ENCODE results near the gene SLC48A1. TPM values are rescaled to one million over a fixed set of nuclear protein-coding genes. Genes with fewer than 3 reads are reported as not detected.

SLC48A1 gene
- total and polyA plus RNA-seq, 4 donors = 6.1 to 15.4 (median 9.3) TPM

- Histone ChIP-seq H3K27ac (ENCODE audit: low read depth in 1 of 2, low read length in 2 of 2) (no peak overlapping the region), H3K4me1 (ENCODE audit: control insufficient read depth in 4 of 4, insufficient read depth in 4 of 4, low read length in 3 of 4) (peaks cover 0 to 4% (median 0%) of the 10 kb centered on the region in 4 donors), H3K9ac (ENCODE audit: low read depth in 1 of 2, low read length in 2 of 2) (no peak overlapping the region), H3K4me3 (ENCODE audit: low read depth in 1 of 3, low read length in 3 of 3) (no peak overlapping the region), H3K9me3 (ENCODE audit: control insufficient read depth in 4 of 4, low read length in 3 of 4) (no peaks in the 10 kb centered on the region), H3K27me3 (ENCODE audit: control insufficient read depth in 4 of 4, insufficient read depth in 4 of 4, low read length in 3 of 4) (no peaks in the 10 kb centered on the region), H3K36me3 (ENCODE audit: control insufficient read depth in 4 of 4, insufficient read depth in 3 of 4, low read depth in 1 of 4, low read length in 3 of 4) (no peaks in the 10 kb centered on the region)
- DNase-seq (ENCODE audit: low spot score) = no peak
- TF ChIP-seq NR2F2 (IDR thresholded peaks at IDR 0.05) (no peak), TAF1 (conservative IDR thresholded peaks at IDR 0.05) (no peak), REST (IDR thresholded peaks at IDR 0.05) (no peak), FOXA2 (IDR thresholded peaks at IDR 0.05) (no peak), HNF4A (conservative IDR thresholded peaks at IDR 0.05) (no peak), RXRA (IDR thresholded peaks at IDR 0.05) (no peak), SP1 (IDR thresholded peaks at IDR 0.05) (no peak), JUND (IDR thresholded peaks at IDR 0.05) (no peak), RAD21 (IDR thresholded peaks at IDR 0.05) (no peak), YY1 (IDR thresholded peaks at IDR 0.05) (no peak), EGR1 (IDR thresholded peaks at IDR 0.05; ENCODE audit: low read depth in 2 of 2) (no peak), ZBTB33 (IDR thresholded peaks at IDR 0.05) (no peak), HNF4G (IDR thresholded peaks at IDR 0.05) (no peak), FOXA1 (IDR thresholded peaks at IDR 0.05) (no peak), ATF3 (IDR thresholded peaks at IDR 0.05) (no peak), CTCF (IDR thresholded peaks at IDR 0.05; ENCODE audit: low read depth, low read length, missing input control) (no peak), MAX (IDR thresholded peaks at IDR 0.05) (no peak), GABPA (IDR thresholded peaks at IDR 0.05 in 1 of 2, conservative IDR thresholded peaks at IDR 0.05 in 1 of 2) (no peak)
- 88% methylated on average over 9 of the region's 9 CpGs for WGBS
Observed at GRCh38 chr12:47751561-47751960, 21.5 kb upstream of the SLC48A1 start.

All from liver (tissue), 9 donors.